ENCODE data around the gene INPP5F. TPM values are rescaled to one million over a fixed set of nuclear protein-coding genes. Genes with fewer than 3 reads are reported as not detected.

Gene INPP5F
- total and polyA plus RNA-seq, 2 donors (not counting 1 experiment from before 2014, with no cell fraction given): 11.2 to 37.5 TPM

GRCh38 chr10:119736220-119736619, 10.4 kb downstream of the INPP5F start:
- peaks cover 14% of the 10 kb centered on the region for H4K20me1 ChIP-seq (ENCODE audit: control insufficient read depth, insufficient read depth, low read length, poor library complexity, severe bottlenecking)
- H3K36me3 ChIP-seq (replicated peaks in 1 of 2; ENCODE audit: control extremely low read depth in 1 of 2, control insufficient read depth in 1 of 2, extremely low read depth in 1 of 2, insufficient read depth in 2 of 2, low read length in 1 of 2): no peaks in the 10 kb centered on the region
- H3K9me3 Mint-ChIP-seq (ENCODE audit: insufficient read depth): no peaks in the 10 kb centered on the region
- CTCF ChIA-PET: interaction anchor here (0.9 to 1.7 kb wide), 2 partner anchors 13 to 124 kb away, joined by 3 read pairs; no protein-coding TSS in a partner anchor
- peaks cover 99% of the 10 kb centered on the region for H3K79me2 ChIP-seq (ENCODE audit: control insufficient read depth, insufficient read depth, low read length)
- H3K27me3 Mint-ChIP-seq: no peaks in the 10 kb centered on the region
- H3K4me3 ChIP-seq (ENCODE audit: control extremely low read depth in 1 of 5, extremely low read depth in 1 of 5, insufficient read depth in 1 of 5, low read depth in 2 of 5, low read length in 4 of 5): no peak overlapping the region
- no peak overlapping the region for H3K27ac Mint-ChIP-seq
- no peak overlapping the region for H3K9ac ChIP-seq (ENCODE audit: low read length)
- intact Hi-C loops (cut with micrococcal nuclease): no loop called here
- H2AFZ ChIP-seq (ENCODE audit: insufficient read depth, low read depth, low read length, poor library complexity, severe bottlenecking): no peak overlapping the region
- no peaks in the 10 kb centered on the region for H3K27me3 ChIP-seq (replicated peaks in 1 of 4; ENCODE audit: control extremely low read depth in 1 of 4, control insufficient read depth in 3 of 4, insufficient read depth in 4 of 4, low read length in 3 of 4)
- peaks cover 20 to 32% of the 10 kb centered on the region in 2 donors for H3K4me1 ChIP-seq (ENCODE audit: control insufficient read depth in 2 of 2, insufficient read depth in 2 of 2, low read length in 2 of 2)
- no peak for DNase-seq
- no CpG with 5 or more reads among the region's 1 CpG for WGBS (ENCODE audit: insufficient coverage)
- no peak for ATAC-seq (ENCODE audit: low read depth)
- H3K4me1 Mint-ChIP-seq: peaks cover 52% of the 10 kb centered on the region
- no peaks in the 10 kb centered on the region for H3K9me3 ChIP-seq (ENCODE audit: control extremely low read depth in 1 of 3, control insufficient read depth in 2 of 3, insufficient read depth in 1 of 3, low read length in 2 of 3)
- H3K4me2 ChIP-seq (replicated peaks; ENCODE audit: low read depth, low read length, poor library complexity, severe bottlenecking): no peak overlapping the region
- H3K4me3 Mint-ChIP-seq: no peak overlapping the region
- no peak for TF ChIP-seq CTCF (IDR thresholded peaks at IDR 0.05)
- no peak for TF ChIP-seq EZH2 (IDR thresholded peaks at IDR 0.05; ENCODE audit: borderline replicate concordance, insufficient read depth, low read depth, low read length, poor library complexity, severe bottlenecking)
- POLR2A ChIA-PET: no interaction called here
- no peak overlapping the region for H3K27ac ChIP-seq (ENCODE audit: low read length in 2 of 2)

- peak overlapping the region; percentile 8 for H3K4me2 ChIP-seq (replicated peaks; ENCODE audit: low read depth, low read length, poor library complexity, severe bottlenecking)
- no peak overlapping the region for H3K9ac ChIP-seq (ENCODE audit: low read length)
- no peak overlapping the region for H3K27ac Mint-ChIP-seq
- H3K79me2 ChIP-seq (ENCODE audit: control insufficient read depth, insufficient read depth, low read length): peaks cover 97% of the 10 kb centered on the region
- peaks cover 14% of the 10 kb centered on the region for H4K20me1 ChIP-seq (ENCODE audit: control insufficient read depth, insufficient read depth, low read length, poor library complexity, severe bottlenecking)
- no peaks in the 10 kb centered on the region for H3K27me3 Mint-ChIP-seq
- WGBS (ENCODE audit: insufficient coverage): no CpG with 5 or more reads among the region's 2 CpGs
- intact Hi-C loops (cut with micrococcal nuclease): no loop called here
- H3K9me3 ChIP-seq (ENCODE audit: control extremely low read depth in 1 of 3, control insufficient read depth in 2 of 3, insufficient read depth in 1 of 3, low read length in 2 of 3): no peaks in the 10 kb centered on the region
- H3K36me3 ChIP-seq (replicated peaks in 1 of 2; ENCODE audit: control extremely low read depth in 1 of 2, control insufficient read depth in 1 of 2, extremely low read depth in 1 of 2, insufficient read depth in 2 of 2, low read length in 1 of 2): no peaks in the 10 kb centered on the region
- ChIA-PET POLR2A (no interaction called here), CTCF (interaction anchor here (0.6 to 3.4 kb wide), 6 partner anchors 11 to 164 kb away, joined by 3 to 29 read pairs (median 4); partner anchors contain the start of gene INPP5F)
- H3K4me1 ChIP-seq (ENCODE audit: control insufficient read depth in 2 of 2, insufficient read depth in 2 of 2, low read length in 2 of 2): peaks cover 20 to 32% of the 10 kb centered on the region in 2 donors
- H3K4me1 Mint-ChIP-seq: peaks cover 51% of the 10 kb centered on the region
- H3K27ac ChIP-seq (ENCODE audit: low read length in 2 of 2): no peak overlapping the region
- no peak overlapping the region for H2AFZ ChIP-seq (ENCODE audit: insufficient read depth, low read depth, low read length, poor library complexity, severe bottlenecking)
- DNase-seq: no peak
- no peak for TF ChIP-seq EZH2 (IDR thresholded peaks at IDR 0.05; ENCODE audit: borderline replicate concordance, insufficient read depth, low read depth, low read length, poor library complexity, severe bottlenecking)
- TF ChIP-seq CTCF (IDR thresholded peaks at IDR 0.05): no peak
- H3K4me3 Mint-ChIP-seq: no peak overlapping the region
- H3K9me3 Mint-ChIP-seq (ENCODE audit: insufficient read depth): no peaks in the 10 kb centered on the region
- no peak overlapping the region for H3K4me3 ChIP-seq (ENCODE audit: control extremely low read depth in 1 of 5, extremely low read depth in 1 of 5, insufficient read depth in 1 of 5, low read depth in 2 of 5, low read length in 4 of 5)
- ATAC-seq (ENCODE audit: low read depth): no peak
- H3K27me3 ChIP-seq (replicated peaks in 1 of 4; ENCODE audit: control extremely low read depth in 1 of 4, control insufficient read depth in 3 of 4, insufficient read depth in 4 of 4, low read length in 3 of 4): no peaks in the 10 kb centered on the region
These were observed 11.3 kb downstream of the INPP5F start for GRCh38 chr10:119737039-119737663.

Measured in B cell (primary cell).